HG03066 (cell line): Measurements from ENCODE around the gene WEE2.
"Not testable (repeated sequence)": the region's sequence is repeated elsewhere in the genome, so short reads cannot be mapped to it uniquely, and the experiment has no call there.

Experiments used
- ATAC-seq: cut with Tn5 transposase; IDR thresholded peaks from one replicate; pipeline ENCODE4 v1.9.1; 2021; ENCODE audit warnings: low read depth; ENCODE audit not compliant: unreplicated experiment

WEE2 gene

DNA sequence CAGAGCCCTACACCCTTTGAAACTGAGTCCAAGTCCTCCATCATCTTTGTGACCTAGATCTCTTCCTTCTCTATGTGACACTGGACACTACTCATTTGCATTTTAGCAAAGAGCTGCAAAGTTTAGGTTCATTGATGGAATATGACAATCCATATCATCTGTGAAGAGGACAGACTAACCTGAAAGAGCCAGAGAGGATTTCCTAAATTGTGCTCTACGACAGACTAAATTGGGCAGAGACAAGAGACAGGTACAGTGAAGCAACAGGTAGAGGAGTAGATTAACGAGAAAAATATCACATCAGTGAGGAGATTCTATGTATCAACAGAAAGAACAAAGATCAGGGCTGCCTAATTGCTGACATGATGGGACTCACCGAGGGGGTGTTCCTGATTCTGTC lies 55.6 kb downstream of the WEE2 start, which contains the start of gene TAS2R3:
TSS of gene TAS2R3 (plus strand) at position 301 of the 400 bp plus-strand sequence. CDS start at position 363, 62 bp downstream.
- ATAC-seq: no peak

DNA sequence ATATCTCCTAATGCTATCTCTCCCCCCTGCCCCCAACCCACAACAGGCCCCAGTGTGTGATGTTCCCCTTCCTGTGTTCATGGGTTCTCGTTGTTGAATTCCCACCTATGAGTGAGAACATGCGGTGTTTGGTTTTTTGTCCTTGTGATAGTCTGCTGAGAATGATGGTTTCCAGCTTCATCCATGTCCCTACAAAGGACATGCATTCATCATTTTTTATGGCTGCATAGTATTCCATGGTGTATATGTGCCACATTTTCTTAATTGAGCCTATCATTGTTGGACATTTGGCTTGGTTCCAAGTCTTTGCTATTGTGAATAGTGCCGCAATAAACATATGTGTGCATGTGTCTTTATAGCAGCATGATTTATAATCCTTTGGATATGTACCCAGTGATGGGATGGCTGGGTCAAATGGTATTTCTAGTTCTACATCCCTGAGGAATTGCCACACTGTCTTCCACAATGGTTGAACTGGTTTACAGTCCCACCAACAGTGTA lies 62.0 kb downstream of the WEE2 start:
- ATAC-seq: not testable (repeated sequence)

DNA sequence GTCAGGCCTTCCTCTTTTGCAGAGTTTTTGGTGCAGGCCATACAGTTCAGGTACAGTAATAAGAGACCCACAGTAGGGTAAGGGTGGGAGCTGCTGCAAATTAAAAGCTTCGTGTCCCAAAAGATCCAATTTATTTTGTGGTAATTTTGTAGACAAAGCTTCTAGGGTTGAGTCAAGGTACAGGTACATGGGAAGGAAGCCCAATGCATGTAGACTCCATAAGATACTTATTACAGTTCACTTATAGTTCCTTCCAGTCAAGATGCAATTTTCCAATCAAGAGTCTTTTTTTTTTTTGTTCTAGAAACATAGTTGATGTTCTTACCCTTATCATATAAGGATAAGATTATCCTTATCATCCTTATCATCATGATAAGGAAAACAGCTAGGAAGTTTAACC lies 68.2 kb downstream of the WEE2 start, which contains the start of gene TAS2R4:
TSS of gene TAS2R4 (plus strand) at position 301 of the 400 bp plus-strand sequence. CDS start 1,815 bp downstream, outside the sequence.
- no peak for ATAC-seq
